HG02981 (cell line): ENCODE results near the gene TEC.

ENCODE experiments used
- ATAC-seq: cut with Tn5 transposase; IDR thresholded peaks from one replicate; pipeline ENCODE4 v1.9.1; 2021; ENCODE audit warnings: mild to moderate bottlenecking, moderate library complexity; ENCODE audit not compliant: unreplicated experiment

TEC gene

DNA sequence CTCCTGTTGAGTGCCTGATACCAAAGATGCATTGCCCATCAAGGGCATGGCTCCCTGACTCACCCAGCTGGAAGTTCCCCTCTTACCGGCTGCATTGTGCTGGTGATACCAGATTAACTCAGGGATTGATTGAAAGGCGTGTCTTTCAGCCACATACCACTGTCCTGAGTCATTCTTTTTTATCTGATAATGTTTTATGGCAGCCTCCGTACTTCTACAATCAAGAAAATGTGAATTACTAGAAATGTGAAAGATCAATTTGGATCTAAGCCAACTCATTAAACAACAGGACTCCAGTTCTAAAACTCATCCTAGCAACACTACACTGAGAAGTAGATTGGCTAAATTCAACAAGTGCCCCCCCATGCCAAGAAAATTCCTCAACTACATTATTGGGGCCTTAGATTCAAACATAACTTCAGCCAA, 175.6 kb downstream of the TEC start:
- ATAC-seq = no peak

DNA sequence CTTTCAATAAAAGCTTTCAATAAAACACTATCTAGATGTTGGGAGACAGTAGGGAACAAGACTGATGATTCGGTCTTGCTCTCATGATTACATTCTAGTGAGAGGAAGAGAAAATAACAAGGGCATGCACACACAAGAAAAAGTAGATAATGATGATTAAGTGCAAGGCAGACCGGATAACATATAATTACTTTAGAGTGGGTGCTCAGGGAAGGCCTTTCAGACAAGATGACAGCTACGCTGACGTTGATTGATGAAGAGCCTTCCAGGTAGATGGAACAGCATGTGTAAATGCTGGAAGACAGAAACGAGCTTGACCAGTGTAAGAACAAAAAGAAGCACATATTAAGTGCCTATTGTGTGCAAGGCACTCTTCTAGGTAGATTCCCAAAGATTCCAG, 179.0 kb downstream of the TEC start:
- no peak for ATAC-seq

DNA sequence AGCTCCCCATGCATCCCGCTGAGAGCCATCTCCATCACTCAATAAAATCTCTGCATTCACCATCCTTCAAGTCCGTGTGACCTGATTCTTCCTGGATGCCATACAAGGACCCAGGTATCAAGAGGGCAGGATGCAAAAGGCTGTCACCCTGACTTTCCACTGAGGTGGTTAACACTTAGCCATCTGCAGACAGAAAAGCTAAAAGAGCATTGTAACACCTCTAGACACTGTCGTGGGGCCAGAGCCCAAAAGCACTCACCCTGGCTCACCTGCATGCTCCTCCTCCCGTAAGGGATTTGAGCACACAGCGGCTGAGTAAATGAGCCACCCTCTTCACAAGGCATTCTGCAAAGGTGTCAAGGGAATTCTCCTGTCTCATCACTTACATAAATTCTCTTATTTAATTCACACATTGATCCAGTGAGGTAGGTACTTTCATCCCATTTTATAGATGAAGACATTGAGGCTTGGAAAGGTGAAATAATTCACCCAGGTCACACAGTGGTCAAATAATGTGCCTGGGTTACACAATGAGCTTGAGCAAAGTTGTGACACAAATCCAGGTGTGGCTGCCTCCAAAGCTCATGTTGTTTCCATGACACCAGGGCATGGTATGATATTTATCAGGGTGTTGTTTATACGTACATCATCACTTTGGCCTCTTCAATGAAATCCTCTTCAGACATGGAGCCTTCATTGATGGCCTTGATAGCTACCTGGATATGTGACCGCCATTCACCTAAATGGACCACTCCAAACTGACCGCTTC, 183.6 kb downstream of the TEC start:
- no peak for ATAC-seq
